Fibroblast of skin of abdomen (primary cell): ENCODE results near the gene A2M.
A peak's percentile ranks its signal among the peaks of the same experiment; 100 is the strongest.

Experiments used
- DNase-seq: peaks from one replicate; pipeline ENCODE4 v3.0.0-alpha.2; 2013

A2M gene

DNA sequence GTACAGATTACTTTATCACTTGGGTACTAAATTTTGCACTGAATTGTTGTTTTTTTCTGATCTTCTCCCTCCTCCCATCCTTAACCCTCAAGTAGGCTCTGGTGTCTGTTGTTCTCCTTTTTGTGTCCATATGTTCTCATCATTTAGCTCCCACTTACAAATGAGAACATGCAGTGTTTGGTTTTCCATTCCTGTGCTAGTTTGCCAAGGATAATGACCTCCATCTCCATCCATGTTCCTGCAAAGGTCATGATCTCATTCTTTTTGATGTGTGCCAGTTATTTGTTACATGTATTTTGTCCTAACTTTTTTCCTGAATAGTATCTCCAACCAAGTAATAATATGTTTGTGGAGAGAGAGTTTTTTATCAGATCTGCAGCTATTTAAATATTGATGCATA, 44.2 kb downstream of the A2M start:
- DNase-seq: no peak

DNA sequence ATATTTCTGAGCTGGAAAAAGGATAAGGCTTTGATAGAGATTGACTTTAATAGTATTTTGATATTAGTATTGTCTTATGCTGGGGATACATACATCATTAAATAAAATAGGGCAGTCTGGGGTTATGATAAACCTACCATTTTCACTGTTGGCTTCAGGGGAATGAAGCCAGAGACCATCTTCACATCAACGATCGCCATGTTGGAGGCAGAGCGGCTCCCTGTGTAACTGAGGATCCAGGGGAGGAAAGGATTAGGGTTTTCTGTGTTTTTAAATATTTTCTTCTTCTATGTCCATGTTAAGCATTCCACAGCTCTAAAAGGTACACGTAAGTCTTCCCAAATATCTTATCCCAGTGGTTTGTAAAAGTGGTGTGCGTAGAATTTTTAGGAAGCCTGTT, 45.4 kb downstream of the A2M start:
- DNase-seq: no peak

DNA sequence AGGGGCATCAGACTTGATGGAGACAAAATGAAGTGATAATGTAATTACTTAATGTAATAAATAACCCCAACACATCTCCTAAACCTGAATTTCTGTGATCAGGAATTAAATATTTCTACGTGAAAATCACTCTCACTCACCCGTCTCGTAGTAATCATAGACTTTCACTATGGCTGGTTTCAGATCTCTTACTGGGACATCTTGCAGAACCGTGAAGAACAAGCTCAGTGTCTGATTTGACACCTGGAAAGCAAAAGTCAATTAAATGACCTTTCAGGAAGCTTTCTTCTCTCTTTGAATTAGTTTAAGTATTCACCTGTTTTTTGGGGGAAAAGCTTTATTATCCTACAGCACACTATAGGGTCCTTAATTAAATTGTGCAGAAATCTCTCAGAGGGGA, 47.1 kb downstream of the A2M start:
- DNase-seq: no peak

DNA sequence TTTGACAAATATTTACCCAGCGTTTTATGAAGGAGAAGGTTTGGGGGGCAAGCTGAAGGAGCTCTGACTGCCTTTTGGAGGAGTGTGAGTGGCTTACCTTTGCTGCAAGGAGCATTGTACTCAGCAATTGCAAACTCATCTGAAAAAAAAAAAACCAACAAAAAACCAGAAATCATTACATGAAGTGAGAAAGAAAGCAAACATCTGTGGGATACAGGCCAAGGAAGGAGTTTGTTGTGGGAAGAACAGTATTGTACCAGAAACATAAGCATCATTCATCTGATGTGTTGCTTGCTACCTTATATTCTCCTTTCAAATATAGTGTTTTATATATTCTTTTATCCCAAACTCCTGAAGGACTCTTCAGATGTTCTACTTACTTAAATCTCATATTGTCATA, 47.6 kb downstream of the A2M start:
- no peak for DNase-seq

DNA sequence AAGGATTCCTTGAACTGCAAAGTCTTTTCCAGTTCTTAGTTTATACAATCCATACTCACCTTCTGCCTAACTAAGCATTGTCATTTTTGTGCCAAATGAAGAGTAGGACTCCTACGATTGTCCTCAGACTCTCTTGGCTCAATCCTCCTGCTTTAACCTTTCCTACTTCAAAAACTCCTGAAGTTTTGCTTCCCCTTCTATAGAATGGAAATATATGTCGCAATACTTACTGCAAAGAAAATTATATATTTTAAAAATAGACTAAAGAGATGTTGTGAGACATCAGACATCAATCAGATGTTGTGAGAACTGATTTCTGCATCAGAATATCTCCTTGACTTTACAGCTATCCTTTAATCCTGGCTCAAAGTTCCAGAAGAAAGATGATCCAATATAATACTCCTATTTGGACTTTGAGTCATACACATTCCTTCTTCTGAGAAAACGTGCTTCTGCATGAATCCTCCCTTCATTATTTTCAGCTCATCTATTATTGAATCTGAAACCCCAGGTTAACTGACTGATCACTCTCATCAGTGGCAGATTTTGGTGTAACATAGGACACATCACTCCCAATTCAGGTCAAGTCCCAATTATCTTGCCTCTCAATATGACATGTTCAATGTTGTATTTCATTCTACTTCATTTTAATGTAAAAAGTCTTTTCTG, 48.8 kb downstream of the A2M start:
- DNase-seq: no peak

DNA sequence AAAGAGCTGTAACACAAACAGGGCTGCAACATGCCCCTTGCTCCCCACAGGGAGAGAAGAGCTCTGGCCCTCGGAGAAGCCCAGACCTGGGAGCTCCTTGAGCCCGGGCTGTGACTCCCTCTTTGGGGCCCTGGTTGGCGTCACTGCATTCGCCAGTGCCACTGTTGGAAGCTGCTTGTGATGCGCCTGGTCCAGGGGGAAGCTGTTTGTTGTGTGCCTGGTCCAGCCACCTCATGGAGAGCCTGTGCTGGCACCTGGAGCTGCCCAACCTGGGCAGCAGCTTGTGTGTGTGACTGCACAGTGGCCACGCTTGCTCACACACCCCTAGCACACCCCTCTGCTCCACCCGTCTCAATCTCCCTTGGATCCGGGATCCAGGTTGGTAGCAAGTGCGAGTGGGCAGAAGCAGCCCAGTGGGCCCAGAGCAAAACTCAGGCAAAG, 49.5 kb downstream of the A2M start:
- DNase-seq: no peak

DNA sequence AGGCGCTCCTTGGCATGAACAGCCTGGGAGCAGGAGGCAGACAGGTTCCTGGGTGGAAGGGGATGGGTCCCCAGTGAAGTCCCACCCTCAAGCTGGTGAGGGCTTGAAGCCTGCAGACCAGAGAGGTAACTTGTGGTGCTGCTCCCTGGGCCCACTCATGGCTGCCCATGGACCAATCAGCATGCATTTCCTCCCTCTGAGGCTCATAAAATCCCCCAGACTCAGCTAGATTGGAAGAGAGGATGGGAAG, 50.2 kb downstream of the A2M start:
- DNase-seq: no peak

DNA sequence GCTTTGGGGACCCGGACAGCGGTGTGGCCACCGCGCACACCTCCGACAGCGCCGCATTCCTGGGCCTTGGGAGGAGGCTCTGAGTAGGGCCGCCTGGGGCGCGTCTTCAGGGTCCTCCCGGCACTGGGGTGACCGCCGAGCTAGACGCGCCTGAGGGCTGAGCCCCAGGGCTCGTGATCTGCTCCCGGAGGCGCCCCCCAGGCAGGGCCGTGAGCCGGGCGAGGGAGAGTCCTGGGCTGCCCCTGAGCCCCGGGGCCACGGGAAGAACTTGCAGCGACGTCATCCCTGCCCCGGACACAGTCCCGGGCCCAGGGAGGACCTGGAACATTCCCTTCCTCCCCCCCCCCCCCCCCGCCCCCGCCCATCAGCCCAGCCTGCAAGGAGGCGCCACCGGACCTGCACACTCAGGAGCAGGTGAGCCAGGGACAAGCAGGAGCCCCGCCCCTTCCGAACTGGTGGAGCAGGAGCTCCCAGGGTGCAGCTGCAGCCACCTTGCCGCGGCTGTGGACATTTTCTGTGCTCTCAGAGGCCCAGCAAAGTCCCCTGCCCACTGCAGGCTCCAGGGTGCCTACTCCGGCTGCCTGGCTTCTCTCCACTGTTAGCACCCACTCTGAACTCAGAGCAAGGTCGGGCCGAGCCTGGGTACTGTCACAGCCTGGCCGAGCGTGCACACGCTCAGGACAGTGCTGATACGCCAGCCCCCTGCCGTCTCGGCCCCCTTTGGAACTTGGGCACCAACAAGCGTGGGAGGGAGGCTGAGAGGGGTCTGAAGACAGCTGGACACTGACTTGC, 50.7 kb downstream of the A2M start:
- DNase-seq: peak; percentile 36

DNA sequence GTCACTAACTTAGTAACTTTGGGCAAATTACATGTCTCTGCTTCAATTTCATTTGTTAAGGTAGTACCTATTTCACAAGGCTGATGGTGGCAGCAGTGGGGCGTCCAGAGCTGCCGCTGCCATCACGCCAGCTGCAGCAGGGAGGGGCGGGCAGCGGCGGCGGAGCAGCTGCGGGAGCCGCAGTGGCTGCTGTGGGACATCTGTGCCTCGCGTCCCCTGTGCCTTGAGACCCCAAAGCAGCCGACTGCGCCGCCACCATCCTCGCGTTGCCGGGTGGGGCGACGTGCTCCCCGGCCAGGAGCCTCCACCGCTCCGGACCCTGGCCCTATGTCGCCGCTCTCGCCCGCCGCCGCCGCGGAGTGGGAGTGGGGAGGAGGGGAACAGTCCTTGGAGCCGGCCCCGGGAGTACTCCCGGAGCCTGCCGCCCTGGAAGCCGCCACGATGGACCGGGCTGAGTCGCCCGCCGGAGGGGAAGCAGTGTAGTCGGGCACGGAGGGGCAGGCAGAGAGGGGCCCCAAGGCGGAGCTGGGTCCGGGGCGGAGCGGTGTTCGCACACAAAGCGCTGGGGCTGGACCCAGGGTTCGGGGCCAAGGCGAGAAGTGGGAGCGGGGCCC, 51.4 kb downstream of the A2M start:
- DNase-seq: peak; percentile 44

DNA sequence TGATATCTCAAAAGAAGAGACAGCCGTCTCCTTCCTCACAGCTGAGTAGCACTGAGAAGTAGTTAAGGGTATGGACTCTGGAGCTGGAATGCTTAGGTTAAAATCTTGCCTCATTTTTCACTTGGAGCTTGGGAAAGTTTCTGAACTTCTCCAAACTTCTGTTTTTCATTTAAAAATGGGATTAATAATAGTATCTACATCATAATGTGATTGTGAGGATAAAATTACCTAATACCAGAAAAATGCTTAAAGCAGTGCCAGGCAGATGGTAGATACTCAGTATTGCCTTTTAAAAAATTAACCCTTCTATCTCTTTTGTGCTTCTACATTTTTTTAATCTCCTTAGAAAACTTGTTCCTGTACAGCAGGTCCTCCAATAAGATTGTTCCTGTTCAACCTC, 63.1 kb downstream of the A2M start:
- no peak for DNase-seq

DNA sequence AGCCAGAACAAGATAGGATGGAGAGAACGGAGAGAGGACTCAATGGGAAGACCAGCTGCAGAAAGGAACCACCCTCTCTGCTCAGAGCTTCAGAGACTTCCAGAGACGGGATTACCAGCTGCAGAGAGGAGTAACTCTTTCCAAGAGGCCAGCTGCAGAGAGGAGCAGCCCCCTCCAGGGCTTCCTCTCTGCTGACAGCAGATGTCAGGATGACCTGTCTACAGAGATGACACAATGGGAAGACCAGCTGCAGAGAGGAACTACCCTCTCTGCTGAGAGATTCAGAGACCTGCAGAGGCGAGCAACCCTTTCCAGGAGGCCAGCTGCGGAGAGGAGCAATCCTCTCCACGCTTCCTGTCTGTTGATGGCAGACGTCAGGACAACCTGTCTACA, 64.6 kb downstream of the A2M start:
- no peak for DNase-seq

DNA sequence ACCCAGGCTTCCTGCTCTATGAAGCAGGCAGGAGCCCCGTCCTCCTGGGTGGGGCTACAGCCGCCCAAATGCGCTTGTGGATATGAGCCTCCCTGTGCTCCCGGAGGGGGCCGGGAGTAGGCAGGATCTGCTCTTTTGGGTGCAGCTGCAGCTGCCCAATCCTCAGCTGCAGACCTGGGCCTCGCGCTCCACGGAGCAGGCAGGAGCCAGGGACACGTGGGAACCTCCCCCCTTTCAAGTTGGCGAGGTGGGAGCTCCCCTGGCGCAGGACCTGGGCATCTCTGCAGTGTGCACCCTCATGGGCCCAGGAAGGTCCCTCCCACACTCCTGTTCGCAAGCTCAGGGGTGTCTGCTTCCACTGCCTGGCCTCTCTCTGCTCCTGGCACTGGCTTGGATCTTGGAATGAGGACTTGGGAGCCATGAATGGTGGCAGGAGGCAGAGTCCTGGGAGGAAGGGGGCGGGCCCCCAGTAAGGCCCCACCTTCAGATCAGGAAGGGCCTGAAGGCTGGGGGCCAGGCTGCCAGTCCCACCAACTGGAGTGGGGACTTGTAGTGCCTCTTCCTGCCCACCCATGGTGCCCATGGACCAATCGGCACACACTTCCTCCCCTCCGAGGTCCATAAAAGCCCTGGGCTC, 65.1 kb downstream of the A2M start:
- no peak for DNase-seq

DNA sequence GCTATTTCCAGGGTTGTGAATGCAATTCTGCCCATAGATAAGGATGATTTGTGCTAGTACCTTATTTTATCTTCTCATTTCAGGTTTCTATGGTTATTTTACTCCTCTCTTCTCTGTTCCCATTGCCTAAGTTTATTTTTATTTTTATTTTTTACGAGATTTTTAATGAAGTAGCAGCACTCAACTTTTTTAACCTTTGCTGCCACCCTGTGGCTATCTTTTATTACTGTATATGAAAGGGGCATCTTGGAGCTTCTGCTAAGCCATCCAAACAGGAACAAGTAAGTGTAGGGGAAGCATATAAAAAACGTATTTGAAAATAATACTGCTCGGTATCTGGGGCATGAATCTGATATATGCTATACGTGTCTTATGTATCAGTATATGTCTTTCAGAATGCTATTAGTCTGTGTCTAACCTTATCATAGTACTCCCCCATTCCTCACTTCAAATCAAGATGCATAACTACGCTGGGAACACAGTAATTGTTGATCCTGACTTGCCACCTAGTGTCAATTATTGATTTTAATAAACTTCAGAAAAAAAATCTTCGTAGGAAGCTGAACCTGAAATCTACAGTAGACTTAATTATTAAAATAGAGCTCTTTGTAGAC, 66.1 kb downstream of the A2M start:
- DNase-seq: peak; percentile 30

DNA sequence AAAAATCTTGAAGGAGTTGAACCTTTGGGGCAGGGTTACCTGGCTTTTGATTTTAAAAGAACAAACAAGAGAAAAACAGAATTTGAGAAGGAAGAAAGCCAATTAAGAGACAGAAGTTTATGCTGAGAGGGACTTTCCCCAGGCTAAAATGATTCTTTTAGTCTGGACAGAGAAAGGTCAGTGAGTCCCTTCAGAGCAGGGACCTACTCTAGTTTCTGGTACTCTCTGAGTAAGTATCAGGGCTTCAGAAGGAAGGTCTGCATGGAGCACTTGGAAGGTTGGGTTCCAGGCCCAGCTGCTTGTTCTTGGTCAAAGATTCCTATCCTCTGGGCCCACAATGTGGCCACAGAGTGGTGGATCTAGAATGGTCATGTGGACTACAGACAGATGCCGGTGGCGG, 66.8 kb downstream of the A2M start:
- DNase-seq: no peak

DNA sequence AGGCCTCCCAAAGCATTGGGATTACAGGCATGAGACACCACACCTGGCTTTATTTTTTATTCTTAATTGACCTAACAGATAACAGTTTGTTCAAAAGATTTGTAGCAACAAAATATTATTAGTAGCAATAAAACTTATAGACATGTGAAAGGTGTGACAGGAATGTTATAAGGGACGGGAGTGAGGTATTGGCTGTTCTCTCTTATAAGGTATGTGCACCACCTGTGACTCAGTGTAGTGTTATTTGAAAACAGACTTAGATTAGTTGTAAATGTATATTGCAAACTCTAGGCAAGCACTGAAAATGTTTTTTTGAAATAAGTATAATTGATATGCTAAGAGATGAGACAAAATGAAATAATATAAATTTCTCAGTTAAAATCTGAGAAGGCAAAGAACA, 68.6 kb downstream of the A2M start:
- no peak for DNase-seq

DNA sequence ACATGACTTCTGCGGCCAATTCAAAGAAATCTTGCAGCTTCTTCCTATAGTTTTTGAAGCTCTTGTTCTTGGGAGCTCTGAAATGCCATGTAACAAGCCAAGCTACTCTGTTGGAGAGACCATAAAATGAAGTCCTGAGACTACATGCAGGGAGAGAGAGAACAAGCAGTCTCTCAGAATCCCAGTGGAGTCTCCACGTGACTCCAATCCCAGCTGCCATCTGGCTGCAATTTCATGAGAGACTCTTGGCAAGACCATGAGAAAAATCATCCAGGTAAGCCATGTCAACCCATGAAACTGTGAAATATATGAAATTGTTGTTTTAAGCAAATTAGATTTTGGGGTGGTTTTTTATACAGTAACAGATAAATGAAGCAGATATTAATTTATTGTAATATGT, 72.0 kb downstream of the A2M start:
- DNase-seq: no peak

DNA sequence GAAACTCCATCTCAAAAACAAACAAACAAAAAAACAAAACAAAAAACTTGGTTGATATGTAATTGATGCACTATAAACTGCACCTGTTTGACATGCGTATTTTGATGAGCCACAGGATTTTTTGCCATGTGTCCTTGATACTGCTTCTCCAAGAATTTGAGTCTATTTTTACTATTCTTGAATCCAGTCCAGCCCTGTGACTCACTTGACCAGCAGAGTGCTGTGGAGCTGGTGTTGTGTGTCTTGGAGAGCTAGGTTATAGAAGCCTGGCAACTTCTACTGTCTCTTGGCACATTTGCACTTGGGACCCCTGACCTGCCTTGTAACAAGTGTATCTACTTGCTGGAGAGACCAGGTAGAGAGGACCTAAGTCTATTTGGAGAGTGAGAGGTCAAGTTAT, 74.4 kb downstream of the A2M start:
- peak; percentile 12 for DNase-seq

DNA sequence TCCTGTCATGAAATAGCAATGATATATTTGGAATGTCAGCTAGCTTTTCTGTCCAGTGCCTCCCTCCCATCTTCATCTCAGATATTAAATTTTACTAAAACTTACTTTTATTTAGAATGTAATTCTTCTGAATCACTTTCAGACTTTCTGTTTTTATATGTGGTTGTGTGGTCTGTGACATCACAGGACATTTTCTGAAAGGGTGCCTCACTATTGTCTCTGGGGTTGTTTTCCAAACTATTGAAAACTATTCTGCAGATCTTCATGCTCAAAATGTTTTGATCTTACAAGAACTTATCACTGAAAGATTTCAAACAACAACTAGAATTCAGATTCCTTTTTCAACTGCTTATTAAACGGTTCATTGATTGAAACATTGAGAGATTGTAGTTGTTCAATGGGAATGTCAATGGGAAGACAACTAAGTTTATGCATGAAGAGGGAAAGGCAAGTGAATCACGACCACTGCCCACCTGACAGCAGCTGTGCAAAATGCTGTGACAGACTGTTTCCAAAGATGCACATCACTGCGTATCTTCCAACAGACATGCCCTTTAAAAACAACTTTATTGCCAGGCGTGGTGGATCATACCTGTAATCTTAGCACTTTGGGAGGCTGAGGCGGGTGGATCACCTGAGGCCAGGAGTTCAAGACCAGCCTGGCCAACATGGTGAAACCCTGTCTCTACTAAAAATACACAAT, 75.1 kb downstream of the A2M start:
- no peak for DNase-seq

DNA sequence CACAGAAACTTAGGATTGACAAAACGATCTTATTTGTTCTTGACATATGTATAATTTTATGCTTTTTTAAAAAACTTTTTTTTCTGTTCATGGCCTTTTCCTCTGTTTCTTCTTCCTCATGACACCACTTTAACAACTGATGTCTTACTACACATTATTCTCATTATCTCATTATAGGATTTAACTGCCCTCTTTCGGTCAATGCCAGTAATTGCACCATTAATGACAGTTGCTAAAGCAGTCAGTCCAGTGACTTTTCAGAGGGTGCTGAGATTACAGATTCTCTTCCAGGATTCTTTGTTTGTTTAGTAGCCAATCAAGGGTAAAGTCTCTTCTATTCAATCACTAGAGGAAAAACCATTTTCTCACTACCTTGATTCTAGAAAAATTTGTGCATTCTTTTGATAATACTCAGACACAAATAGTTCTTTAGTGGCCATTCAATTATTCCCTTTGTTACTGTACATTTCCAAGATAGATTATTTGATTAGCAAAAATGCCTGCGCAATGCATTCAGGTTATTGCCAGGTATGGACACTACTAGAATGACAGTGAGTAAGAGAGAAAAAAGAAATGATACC, 76.2 kb downstream of the A2M start:
- peak; percentile 44 for DNase-seq

DNA sequence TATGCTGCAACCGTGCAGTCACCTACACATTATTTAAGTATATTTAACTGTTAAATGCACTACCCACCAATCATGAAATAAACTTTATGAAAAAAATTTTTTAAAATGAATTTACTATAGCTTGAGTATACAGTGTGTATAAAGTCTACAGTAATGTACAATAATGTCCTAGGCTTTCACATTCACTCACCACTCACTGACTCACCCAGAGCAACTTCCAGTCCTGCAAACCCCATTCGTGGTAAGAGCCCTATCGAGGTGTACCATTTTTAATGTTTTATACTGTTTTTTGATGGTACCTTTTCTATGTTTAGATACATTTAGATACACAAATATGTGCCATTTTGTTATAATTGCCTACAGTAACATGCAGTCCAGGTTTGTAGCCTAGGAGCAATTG, 78.3 kb downstream of the A2M start:
- DNase-seq: no peak

DNA sequence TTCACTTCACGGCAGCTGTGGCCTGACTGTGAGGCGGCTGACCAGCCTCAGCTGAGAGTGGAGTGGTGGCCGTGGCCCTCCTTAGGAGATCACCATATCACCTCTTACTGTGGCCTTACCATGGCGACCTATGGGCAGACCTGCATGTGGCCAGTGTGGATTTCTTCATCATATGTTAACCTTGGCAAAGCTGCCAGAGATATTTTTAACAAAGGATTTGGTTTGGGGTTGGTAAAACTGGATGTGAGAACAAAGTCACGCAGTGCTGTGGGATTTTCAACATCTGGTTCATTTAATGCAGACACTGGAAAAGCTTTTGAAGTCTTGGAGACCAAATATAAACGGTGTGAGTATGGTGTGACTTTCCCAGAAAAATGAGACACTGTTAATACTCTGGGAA, 79.5 kb downstream of the A2M start:
- DNase-seq: no peak

DNA sequence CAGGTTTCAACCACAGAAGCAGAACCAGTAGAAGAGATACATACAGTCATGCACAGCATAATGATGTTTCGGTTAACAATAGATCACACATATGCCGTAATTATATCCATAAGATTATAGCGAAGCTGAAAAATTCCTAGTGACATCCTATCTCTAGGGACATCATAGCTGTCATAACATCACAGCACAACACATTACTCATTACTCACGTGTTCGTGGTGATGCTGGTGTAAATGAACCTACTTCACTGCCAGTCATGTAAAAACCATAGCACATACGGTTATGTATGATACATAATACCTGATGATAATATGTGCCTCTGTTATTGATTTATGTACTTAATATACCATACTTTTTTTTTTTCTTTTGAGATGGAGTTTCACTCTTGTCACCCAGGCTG, 81.6 kb downstream of the A2M start:
- DNase-seq: no peak
